ENCODE results near the gene ATP11C.
A peak's percentile ranks its signal among the peaks of the same experiment; 100 is the strongest.
"Not testable (repeated sequence)": the region's sequence is repeated elsewhere in the genome, so short reads cannot be mapped to it uniquely, and the experiment has no call there.

Gene ATP11C

DNA sequence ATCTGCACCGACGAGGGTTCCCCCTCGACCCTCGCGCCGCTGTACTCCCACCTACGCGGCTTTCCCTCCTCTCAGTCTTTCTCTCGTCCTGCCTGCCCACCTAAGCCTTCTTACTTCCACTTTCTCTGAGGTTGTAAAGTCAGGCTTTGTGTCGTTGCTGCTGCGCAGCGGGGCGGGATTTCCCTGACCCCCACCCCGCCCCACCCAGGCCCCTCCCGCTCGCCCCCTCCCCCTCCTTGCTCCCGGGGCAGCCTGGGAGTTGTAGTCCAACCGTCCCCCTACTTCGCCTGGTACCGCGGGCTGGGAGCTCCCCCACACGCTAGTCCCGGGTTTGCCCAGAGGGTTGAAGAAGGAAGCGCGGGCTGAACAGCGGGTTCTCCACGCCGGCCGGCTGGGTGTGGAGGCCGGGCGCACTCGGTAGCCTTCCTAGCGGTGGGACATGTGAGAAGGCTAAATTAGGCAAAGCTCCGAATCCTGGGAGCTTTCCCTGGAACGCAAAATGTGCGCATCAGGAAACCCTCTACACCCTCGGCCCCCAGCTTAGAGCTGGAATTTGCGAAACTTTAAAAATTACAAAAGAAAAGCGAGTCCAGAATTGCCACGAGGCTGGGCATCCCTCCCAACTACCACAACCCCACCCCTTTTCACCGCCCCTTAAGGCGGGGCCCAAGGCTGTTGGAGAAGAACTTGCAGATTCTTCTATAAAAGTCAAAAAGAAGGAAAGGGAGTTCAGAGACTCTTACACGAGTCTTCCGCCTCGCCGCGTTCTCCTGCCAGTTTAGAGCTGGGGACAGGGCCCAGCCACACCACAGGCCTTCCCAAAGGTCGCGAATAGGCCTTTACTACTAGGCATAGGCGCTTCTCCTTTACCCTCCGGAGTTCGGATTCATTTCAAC lies at the start of gene ATP11C:
ATP11C (minus strand) TSS at position 153 of the 896 bp plus-strand sequence. CDS start 1,011 bp downstream, outside the sequence.
- DNase-seq = peak; percentile 93

DNA sequence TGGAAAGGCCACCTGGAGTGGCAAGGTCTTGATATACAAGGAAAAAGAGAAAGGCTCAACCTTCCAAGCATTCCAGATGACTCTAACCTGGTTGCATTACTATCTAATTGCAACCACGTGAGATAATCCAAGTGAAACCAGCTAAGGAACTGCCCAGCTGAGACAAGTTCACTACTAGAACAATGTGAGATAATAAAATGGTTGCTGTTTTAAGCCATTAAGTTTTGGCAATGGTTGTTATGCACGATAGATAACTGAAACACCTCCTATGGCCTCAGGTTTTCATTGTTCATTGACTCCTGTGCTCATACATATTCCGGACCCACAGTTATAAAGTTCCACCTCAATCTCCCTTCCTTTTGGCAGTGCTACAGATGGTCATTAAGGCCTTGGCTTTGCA lies 41.6 kb upstream of the ATP11C start:
- no peak for DNase-seq

- no peak for DNase-seq
Observed at GRCh38 chrX:139972629-139973624, 40.1 kb upstream of the ATP11C start.

DNA sequence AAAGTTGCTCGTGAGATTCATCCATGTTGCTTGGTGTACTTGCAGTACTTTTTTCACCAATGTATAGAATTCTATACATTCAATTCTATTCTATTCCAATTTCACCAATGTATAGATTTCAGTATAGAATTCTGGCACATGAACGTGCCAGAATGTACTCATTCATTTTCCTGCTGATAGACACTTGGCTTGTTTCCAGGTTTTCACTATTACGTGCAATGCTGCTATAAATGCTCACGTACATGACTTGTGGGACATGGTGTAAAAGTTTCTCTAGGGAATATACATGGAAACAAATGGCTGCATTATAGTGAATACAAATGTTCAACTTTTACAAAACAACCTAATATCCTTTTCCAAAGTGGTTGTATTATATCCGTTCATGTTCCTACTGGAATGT lies 39.3 kb upstream of the ATP11C start:
- DNase-seq = no peak

DNA sequence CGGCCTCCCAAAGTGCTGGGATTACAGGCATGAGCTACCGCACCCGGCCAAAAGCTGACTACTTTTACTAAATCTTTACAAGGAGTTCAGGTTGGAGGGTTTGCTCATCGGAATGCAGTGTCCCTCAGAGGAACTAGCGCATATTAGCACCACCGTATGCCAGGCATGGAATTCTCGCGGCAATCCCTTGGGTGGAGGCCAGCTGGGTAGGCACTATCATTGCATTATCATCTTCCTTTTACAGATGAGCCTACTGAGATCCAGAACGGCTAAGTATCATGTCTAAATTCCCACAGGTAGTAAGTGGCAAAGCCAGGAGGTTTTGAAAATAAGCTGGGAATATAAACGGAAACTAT lies 38.5 kb upstream of the ATP11C start:
- no peak for DNase-seq

GRCh38 chrX:139969286-139969685 lies 36.4 kb upstream of the ATP11C start:
- no peak for DNase-seq

DNA sequence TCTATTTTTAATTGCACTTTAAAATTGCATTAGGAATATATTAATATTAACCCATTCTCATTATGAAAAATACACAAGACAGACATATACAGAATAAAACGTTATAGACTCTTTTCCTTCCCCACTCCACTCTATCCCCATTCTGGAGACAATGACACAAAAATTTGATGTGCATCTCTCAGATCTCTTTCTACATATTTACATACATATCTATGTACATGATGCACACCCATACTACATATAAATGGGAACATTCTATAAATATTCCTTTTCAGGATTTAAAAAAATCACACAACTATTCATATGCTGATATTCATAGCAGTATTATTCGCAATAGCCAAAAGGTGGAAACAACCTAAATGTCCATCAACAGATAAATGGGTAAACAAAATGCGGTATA lies 34.9 kb upstream of the ATP11C start:
- no peak for DNase-seq

GRCh38 chrX:139967300-139967699 lies 34.4 kb upstream of the ATP11C start:
- peak; percentile 15 for DNase-seq

DNA sequence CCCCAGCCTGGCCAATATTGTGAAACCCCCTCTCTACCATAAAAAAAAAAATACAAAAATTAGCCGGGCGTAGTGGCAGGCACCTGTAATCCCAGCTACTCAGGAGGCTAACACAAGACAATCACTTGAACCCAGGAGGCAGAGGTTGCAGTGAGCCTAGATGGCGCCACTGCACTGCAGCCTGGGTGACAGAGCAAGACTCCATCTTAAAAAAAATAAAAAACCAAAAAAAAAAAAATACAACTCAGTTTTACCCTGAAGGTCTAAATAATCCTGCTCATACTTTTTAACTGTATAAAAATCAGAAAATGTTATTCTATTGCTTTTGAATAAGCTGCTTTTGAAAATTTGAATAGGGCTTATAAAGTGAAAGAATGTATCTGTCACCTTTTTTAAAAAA lies 33.3 kb upstream of the ATP11C start:
- peak; percentile 4 for DNase-seq

- DNase-seq = no peak
Observed at GRCh38 chrX:139965421-139965820, 32.6 kb upstream of the ATP11C start, which contains the start of gene CXorf66. CXorf66 (minus strand) TSS chrX:139965521; CDS start chrX:139965496, 25 bp downstream.

DNA sequence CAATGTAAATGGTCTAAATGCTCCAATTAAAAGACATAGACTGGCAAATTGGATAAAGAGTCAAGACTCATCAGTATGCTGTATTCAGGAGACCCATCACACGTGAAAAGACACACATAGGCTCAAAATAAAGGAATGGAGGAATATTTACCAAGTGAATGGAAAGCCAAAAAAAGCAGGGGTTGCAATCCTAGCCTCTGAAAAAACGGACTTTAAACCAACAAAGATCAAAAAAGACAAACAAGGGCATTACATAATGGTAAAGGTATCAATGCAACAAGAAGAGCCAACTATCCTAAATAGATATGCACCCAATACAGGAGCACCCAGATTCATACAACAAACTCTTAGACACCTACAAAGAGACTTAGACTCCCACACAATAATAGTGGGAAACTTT lies 28.2 kb upstream of the ATP11C start:
- DNase-seq = not testable (repeated sequence)

- no peak for DNase-seq
Observed at GRCh38 chrX:139949703-139950102, 16.9 kb upstream of the ATP11C start.

DNA sequence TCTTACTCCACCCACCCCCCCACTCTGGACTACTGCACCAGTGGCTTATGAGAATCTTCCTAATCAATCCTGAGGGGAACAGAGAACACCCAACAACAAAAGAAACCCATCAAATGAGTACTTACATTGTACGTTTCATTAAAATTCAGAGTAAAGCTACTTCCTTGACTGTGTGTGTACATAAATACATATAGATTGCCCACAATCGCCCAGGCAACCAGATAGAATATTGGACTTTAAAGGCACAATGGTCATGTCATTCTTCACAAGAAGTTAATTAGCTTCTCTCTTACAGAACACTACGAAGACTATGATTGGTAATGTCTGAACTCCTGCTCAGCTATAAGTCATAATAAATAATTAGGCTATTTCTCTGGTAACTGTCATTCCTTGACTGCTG lies 12.2 kb upstream of the ATP11C start:
- no peak for DNase-seq

- peak; percentile 18 for DNase-seq
Observed at GRCh38 chrX:139936259-139936658, 3.4 kb upstream of the ATP11C start.

GRCh38 chrX:139933904-139934303 lies 1.1 kb upstream of the ATP11C start:
- DNase-seq = no peak

- peak; percentile 74 for DNase-seq
Observed at GRCh38 chrX:139932073-139932900, 566 bp downstream of the ATP11C start.

DNA sequence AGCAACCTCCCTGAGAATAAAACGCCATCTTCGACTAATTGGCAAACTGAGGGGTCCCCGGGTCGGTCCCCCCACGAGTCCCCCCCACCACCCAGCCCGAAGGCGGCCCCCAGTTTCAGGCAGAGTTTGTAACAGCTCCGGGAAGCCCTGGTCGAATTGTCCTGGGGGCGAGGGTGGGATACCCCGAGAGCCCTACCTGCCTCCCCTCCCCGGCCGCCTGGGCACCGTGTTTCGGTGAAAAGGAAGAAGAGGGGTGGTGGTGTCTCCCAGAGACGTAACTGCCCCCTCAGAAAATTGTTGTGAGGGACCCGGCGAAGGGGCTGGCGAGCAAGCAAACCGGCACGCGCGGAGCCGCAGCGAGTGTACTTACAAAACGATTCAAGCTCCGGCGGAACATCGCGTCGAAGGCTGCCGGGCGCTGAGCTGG lies 1.2 kb downstream of the ATP11C start:
- DNase-seq = no peak

DNA sequence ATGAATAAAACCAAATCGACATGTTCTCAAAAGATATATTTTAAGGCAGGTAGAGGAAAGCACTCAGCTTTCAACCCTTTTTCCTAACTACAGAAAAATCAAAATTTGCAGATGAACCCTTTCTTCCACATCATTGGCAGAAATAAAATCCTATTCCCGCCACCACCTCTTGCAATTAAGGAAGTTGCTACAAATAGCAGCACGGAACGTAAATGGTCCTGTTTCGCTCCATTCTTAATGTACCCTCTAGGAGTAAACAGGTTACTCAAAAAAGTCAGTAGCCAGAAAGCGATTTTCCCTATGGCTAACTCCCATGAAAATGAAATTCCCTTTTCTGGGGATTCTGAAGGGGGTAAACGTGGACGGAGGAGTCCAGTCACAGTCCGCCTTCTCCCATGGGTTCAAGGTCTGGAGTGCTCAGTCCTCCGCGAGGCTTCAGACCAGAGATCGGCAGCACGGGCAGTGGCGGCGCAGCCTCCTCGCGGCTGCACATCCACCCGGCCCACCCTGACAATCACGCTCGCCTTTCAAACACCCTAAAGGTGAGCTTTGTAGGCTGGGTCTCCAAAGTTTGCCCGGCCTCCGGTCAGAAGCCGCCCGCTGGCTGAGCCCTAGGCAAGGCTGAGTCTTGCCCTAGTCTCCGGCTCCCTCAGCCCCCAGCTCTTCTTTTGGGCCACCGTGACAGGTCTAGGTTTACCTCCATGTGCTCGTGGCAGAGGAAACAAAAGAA lies 1.8 kb downstream of the ATP11C start:
- DNase-seq = peak; percentile 46

DNA sequence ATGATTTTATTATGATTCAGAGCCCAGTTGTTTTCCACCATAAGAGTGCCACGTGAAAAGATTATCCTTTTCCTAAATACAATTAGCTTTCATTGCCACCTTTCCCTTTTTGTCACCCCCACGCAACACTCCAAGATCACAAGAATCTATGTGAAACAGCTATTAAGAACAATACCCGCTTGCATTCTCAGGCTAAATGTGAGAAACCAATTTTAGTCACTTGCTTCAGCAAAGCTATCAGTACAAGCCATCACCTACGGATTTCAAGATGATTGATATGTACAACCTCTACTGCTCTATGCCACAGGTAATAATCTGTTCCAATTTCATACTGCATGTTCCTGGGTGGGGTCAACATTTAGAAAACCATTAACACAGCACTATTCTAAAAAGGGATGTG lies 2.5 kb downstream of the ATP11C start:
- no peak for DNase-seq

DNA sequence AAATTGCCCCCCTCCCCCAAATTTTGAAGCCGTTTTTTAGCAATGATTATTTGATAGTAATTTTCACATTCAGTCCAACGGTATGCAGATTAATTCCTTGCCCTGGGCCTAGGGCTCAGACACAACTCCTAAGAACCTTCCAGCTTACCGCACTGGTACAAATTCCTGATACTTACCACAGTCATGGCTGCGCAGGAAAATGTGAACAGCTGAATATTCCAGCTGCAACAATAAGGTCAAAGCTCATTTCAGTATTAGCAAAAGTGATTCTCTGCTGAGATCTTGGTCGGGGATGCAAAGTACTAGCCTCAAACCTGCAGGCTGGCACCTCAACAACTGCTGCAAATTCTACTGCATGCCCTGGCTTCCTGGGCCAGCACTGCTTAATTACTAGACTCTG lies 3.0 kb downstream of the ATP11C start:
- no peak for DNase-seq

GRCh38 chrX:139924696-139925095 lies 8.2 kb downstream of the ATP11C start:
- no peak for DNase-seq
